GM19372 (cell line): ENCODE measurements around the gene RGS6.

Source experiments
- ATAC-seq: cut with Tn5 transposase; IDR thresholded peaks from one replicate; pipeline ENCODE4 v1.9.1; 2021; ENCODE audit warnings: mild to moderate bottlenecking, low read depth, moderate library complexity; ENCODE audit not compliant: unreplicated experiment

RGS6 gene

DNA sequence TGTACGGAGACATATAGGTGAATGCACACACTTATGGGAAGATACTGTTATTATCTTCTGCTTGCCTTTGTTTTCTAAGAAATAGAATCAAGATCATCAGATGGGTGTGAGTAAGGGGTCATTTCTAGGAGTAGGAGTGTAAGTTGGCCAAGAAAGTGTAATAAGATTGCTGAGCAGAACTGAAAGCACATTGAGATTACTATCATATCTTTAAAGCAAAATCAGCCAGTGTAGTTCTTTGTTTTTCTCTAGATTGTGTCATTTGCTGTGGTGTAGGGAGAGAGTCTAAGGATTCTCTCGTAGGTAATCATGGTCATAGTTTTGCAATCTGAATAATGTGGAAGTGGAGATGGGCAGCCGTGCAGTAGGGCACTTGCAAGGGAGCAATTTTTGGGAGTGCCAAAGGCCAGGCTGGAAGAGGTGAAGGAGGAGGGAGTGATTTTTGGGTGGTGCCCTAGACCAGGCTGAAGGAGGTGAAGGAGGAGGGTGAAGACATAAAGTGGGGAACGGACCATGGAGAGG is 131.6 kb downstream of the RGS6 start:
- ATAC-seq: no peak

DNA sequence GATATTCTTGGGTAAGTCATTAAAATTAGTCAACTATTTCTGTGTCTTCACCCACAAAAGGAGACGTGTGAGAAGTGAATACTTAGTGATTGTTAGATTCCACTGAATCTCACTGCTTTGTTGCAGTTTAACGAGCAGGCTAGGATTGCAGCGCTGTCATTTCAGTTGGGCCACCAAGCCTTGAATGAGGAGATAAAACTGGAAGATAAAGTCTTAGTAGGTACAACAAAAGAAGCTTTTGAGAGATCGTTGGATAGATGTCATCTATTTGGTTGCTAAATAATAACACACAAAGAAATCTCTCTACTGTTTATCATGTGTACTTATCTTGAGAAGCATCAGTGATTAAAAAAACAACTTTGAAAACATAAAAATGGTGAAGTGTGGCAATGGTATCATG is 132.3 kb downstream of the RGS6 start:
- ATAC-seq: no peak

DNA sequence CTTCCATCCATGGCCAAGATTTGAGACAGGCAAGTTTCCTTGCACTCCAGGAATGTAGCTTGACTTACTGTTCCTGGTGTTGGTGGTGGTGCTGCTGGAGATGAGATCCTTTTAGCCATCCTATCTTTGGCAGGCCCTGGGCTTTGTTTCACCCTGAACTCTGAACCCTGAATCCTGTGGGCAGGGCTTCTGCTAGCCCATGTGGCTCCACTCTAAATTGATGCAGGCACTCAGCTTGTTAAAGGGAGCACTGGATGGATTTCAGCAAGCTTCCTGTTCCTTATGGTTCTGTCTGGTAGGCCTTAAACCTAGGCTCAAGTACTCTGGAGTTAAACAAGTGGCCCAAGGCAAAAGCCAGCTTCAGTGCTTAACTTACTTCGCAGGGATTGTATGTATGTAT is 138.2 kb downstream of the RGS6 start:
- no peak for ATAC-seq

DNA sequence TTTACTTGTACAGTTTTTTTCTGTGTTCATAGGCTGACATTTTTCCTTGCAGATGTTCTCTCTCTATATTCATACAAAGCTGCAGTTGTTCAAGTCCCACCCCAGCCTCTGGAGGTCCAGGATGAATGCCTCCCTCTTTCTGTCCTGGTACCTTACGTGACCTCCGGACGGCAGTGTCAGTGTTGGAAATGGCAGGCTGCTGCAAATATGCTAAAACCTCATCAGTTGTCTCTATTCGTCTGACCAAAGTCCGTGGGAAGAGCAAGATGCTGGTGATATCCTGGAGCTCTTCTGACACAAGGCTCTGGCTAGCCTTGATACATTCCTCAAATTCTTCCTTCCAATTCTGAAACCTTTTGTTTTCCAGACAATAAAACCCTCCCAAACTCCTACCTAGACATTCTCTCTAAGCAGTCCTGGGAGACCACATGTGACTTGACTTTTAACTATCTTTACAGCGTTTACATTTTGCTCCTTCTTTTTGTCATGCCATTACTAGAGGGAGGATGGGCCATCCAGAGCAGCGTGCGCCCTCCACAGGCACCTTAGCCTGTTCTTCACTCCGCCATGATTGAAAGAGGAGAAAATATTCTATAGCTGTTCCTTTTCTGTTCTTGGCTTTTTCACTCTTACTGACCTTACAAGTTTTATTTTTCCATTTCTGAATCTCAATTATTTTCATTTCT is 143.6 kb downstream of the RGS6 start:
- no peak for ATAC-seq

DNA sequence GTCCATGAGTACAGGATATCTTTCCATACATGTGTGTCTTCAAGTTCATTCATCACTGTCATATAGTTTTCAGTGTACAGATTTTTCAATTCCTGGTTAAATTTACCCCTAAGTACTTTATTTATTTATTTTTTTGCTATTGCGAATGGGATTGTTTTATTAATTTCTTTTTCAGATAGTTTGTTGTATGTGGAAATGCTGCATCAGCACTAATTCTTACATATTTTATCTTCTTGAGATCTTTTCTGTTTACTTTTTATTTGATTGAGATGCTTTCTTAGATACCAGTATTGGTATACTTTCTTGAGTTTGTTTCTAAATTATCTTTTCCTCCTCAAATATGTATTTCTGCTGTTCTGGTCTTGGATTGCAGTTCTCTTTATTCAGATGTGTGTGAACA is 148.9 kb downstream of the RGS6 start:
- ATAC-seq: no peak

- no peak for ATAC-seq
Observed at GRCh38 chr14:72084935-72085334, 152.7 kb downstream of the RGS6 start.

- ATAC-seq: no peak
Observed at GRCh38 chr14:72089625-72090024, 157.4 kb downstream of the RGS6 start.

DNA sequence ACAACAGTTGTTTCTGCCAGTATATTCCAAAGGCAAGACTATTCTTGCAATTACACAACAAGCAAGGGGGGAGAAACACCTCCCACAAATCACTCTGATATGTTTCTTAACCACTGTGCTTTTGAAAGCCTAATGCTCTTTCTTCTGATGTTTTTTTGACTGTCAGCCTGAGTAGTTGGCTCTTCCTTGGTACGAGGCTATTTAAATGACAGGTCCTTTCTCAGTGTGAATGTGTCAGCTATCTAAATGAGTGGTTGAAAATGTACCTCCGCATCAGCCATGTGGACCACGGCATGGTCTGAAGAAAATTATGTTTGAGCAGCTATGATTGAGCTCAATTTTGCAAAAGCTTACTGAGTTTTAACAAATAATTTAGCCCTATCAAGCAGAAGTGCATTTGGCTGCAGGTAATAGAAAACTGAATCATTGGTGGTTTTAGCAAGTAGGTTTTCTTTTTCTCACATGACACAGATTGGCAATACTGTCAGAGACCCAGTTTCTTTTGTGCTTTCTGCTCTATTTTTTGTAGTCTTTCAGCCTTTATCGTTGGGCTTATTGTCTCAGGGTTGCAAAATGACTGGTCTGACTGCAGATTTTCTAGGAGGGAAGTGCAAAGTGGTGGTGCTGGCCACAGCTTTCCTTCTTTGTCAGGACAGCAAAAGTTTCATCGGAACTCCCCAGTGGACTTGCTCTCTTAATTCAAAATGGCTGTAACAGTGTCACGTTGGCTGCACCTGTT is 162.8 kb downstream of the RGS6 start:
- ATAC-seq: no peak

DNA sequence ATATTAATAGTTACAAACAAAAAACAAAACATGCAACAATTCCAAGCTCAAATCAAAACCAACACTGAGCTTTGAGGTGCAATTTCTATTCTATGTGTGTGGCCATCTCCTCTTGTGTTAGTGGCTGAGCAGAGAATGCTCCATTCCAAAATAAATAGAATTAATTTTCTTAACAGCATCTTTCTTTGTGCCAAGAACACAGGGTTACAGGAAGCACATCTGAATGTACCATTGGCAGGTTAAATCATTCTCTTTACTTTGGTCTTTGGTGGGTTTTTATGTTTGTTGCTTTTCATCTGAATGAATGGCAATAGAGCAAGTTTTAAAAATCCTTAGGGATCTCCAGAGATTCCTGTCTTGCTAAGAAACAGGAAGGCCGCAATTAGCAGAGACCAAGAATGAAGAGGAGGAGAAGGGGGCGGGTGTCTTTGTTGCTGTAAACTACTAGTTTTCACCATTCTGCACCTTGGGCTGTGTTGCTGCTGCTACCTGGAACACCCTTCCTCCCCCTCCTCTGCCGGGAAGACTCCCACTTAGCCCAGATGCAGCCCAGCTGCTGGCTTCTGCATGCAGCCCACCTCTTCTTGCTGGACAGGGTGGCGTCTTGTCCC is 165.0 kb downstream of the RGS6 start:
- no peak for ATAC-seq

DNA sequence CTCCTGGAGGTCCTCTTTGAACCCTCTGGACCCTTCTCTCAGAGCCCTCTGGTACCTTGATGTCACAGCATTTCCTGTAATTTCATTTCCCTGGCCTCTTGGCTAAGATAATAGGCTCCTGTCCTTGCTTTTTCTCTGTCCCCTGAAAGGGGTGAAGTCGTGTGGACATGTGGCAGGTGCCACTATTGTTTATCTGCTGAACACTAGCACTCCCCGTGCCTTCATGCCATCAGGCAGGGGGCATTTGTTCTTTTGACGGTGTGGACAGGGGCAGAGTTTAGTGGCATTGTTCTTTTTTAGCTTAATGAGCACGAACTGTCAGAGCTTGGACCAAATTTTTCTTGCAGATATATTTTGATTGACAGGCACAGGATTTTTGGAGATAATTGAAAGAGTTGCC is 166.0 kb downstream of the RGS6 start:
- ATAC-seq: no peak

DNA sequence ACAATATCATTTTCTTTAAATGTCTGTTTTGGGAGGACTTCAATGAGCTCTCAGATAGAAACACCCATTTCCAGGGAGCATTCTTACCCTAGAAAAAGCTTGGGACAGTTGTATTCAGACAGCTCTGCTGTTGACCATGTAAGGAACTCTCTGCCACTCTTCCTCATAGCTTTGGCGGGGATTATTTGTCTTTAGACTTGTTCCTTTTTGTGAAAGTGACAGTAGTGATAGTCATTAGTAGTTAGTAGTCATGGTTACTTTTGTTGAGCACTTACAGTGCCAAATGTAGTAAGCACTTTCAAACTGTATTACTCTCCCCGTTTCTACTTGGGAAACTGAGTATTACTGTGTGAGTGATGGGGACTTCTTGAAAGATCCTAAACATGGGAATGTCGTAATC is 167.3 kb downstream of the RGS6 start:
- no peak for ATAC-seq

DNA sequence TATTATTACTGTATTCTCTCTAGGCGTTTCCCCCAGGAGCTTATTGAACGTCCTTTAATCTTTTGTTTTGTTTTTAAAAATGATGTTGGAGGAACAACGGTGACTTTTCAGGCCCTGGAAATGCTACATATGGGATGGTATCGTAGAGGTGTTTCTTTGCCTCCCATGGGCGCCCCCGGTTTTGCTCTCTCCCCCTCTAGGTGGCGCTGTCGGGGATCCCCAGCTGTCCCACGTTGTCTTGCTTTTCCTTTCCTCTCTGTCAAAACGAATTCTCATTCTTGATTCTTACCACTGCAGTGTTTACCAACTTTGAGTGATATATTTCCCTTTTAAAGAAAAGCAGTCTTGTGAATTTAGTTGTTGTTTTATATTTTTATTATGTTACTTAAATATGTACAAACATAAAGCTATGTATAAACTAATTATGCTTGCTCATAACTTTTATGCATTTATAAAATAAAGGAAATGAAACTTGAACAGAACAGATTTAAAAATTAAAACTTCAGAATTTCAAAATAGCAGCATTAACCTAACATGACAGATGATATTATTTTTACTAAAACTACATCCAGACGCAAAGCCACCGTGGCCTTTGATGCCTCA is 171.9 kb downstream of the RGS6 start:
- no peak for ATAC-seq

DNA sequence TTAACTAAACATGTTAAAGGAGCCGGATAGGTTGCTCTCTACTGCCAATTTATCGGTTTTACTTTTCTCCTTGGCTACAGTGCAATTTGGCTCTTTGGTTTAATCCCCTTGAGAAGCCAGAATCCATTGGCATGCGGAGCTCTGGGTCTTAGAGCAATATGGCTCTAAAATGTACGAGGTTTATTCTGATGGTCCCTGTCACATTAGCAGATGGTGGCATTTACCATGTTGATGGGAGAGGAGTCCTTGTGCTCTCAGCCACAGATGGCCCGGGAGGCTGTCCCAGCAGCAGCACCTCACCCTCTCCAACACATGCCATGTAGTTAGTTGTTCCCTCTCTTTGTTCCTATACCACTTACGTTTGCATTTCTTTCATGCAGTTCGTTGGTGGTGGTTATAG is 179.7 kb downstream of the RGS6 start:
- no peak for ATAC-seq

DNA sequence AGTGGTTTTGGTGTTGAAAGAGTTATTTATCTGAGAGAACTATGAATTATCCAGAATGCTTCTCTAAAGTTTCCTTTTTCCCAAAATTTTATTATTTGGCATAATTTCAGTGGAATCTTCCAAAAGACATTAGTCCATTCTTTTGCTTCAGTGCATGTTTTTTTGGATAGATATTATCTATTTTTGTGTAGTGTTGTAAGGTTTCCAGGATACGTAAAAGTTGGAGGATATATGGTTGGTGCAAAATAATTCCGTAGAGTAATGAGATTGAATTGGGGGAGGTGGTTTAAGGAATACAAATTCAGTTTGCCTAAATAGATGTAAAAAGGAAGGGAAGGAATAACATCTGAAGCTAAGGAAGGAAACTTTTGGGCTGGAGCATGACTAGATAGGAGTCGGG is 186.6 kb downstream of the RGS6 start:
- ATAC-seq: no peak

- ATAC-seq: no peak
Observed at GRCh38 chr14:72120315-72120714, 188.1 kb downstream of the RGS6 start.

- ATAC-seq: no peak
Observed at GRCh38 chr14:72123755-72124154, 191.5 kb downstream of the RGS6 start.

DNA sequence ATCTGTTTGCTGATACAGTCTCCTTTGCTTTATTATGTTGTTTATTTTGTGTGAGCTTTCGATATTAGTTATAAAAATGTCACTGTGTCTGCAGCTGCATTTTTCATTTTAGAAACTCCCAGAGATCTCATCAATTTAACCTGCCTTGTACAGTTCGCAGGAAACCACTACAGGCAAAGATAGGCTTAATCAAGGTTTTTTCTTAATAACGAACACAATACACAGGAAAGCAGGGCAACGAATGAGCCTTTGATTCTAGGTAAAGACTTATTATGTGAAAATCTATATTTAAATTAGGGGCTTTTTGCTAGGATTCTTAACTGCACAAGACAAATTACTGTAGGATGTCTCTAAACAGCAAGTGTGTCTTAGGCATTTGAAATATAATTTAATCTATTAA is 191.9 kb downstream of the RGS6 start:
- ATAC-seq: no peak

DNA sequence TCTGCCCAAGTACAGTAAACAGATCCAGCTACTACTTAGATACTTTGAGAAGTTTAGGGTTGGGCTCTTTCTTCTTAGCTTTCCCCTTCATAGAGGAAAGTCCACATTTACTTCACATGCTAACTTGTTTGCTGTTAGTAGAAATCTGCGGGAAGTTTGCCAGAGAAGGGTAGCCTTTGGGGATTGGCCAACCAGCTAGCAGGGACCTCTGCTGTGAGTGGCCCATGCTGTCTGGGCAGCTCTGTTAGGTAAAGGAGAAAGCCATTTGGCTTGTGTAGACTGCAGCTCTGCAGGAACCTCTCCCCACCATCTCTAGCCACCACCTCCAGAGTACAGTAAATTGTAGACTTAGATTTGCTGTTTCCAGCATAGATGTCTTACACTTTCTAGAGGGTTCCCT is 193.9 kb downstream of the RGS6 start:
- no peak for ATAC-seq

DNA sequence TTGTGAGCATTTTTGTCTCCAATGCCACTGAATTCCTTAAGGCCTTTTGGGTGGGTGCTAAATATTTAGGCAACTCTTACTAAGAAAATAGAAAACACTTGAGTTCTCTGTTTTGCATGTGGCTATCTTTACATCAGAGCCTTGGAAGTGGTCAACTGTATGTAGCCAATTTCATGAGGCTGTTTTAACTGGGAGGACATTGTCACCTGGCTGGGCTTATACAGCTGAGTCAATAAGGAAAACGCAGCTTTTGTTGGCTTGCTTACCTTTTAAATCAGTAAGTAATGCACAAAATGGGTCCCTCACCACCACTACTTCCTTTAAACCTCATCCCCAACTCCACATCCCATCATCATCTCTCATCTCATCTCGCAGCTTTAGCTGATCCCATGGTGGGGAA is 194.3 kb downstream of the RGS6 start:
- no peak for ATAC-seq

- no peak for ATAC-seq
Observed at GRCh38 chr14:72128629-72129028, 196.4 kb downstream of the RGS6 start.

- ATAC-seq: no peak
Observed at GRCh38 chr14:72129291-72129690, 197.1 kb downstream of the RGS6 start.
